ENCODE measurements around the gene H19.

Gene H19

DNA sequence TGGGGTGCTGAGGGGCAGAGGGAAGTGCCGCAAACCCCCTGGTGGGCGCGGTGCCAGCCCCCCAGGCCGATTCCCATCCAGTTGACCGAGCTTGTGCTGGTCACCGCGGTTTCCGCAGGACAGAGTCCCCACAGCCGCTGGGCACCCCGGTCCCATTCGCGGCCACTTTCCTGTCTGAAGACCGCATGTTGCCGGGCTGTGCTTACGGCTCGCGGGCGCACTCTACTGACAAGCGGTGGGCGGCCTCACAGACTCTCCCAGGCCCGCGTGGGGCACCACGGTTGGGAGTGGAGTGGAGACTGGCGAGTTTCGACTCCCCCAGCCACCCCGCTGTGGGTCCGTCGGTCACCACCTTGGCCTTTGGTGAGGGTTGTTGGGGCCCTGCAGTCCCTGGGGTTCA lies 648 bp upstream of the H19 start:
- Mint-ChIP-seq H3K9me3 (no peaks in the 10 kb centered on the region), H3K27me3 (ENCODE audit: low read depth) (no peaks in the 10 kb centered on the region), H3K4me3 (no peak overlapping the region), H3K36me3 (ENCODE audit: low read depth) (no peaks in the 10 kb centered on the region), H3K27ac (no peak overlapping the region), H3K4me1 (ENCODE audit: low read depth) (no peaks in the 10 kb centered on the region)
- no peak for DNase-seq (ENCODE audit: low spot score)

DNA sequence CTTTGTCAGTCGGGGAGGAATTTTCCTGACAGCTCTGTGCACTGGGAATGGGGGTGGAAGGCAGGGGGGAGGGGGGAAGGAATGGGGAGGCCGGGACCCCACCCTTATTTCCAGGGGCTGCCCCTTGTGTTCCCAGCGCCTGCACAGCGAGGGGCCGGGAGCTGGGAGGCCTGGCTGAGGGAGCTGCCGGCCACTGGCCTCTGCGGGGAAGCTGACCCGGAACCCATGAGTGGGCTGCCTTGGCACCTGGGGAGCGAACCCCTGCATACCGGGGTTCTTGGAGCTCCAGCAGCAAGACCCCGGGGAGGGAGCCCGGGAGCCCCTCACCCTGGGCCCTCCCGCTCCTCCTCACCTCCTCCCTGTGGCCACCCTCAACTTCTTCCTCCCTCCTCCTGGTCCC lies 3.5 kb downstream of the H19 start:
- DNase-seq (ENCODE audit: low spot score): no peak
- no peaks in the 10 kb centered on the region for H3K27me3 Mint-ChIP-seq (ENCODE audit: low read depth)
- no peaks in the 10 kb centered on the region for H3K9me3 Mint-ChIP-seq
- H3K27ac Mint-ChIP-seq: no peak overlapping the region
- no peak overlapping the region for H3K4me3 Mint-ChIP-seq
- no peaks in the 10 kb centered on the region for H3K4me1 Mint-ChIP-seq (ENCODE audit: low read depth)
- H3K36me3 Mint-ChIP-seq (ENCODE audit: low read depth): no peaks in the 10 kb centered on the region

DNA sequence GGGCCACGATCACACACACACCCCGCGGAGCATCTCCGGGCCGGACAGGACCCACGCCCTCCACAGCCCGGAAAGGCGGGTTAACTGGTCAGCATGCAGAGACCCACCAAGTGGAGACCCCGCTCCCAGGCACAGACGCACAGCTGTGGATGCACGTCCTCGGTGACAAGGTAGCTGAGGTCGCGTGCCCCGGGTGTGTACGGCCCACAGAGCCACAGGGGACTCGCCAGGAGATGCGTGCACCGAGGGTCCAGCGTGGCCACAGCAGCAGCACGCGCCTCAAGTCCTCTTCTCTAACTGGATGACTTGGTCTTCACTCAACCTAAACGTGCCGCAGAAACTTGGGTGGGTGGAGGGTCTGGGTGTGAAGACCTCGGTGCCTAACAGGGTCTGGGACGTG lies 5.5 kb downstream of the H19 start:
- DNase-seq (ENCODE audit: low spot score): no peak
- Mint-ChIP-seq H3K27me3 (ENCODE audit: low read depth) (no peaks in the 10 kb centered on the region), H3K4me3 (no peak overlapping the region), H3K4me1 (ENCODE audit: low read depth) (no peaks in the 10 kb centered on the region), H3K27ac (no peak overlapping the region), H3K9me3 (no peaks in the 10 kb centered on the region), H3K36me3 (ENCODE audit: low read depth) (no peaks in the 10 kb centered on the region)

DNA sequence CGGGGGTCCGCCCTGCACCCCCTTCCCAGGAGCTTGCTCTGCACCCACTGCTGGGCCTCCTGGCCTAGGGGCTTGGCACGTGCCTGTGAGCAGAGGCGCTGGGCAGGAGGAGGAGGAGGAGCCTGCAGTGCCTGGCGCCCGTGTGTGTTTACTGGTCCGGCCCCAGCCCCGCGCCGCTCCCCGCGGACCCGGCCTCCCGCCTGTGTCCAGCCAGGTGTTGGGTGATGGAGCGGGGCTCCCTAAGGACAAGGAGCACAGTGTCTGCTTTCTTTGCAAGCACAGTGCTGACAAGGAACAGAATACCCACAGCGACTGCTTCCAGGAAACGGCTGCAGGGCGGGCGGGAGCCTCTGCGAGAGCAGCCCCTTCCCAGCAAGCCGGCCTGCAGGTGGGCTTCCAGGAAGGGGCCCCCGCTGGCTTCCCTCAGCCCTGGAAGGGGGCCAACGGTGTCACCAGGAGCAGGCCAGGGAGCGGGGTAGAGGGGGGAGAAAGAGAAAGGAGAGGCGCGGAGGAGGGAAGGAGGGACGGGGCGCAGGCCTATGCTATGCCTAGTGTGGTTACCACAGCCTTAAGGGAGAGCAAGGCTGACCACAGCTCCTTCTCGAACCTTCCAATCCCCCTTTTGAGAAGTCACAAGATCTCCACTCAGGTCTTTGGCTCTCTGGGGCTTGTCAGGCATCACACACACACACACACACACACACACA lies 6.6 kb downstream of the H19 start:
- Mint-ChIP-seq H3K36me3 (ENCODE audit: low read depth) (no peaks in the 10 kb centered on the region), H3K27ac (no peak overlapping the region), H3K4me3 (no peak overlapping the region), H3K9me3 (no peaks in the 10 kb centered on the region), H3K27me3 (ENCODE audit: low read depth) (no peaks in the 10 kb centered on the region), H3K4me1 (ENCODE audit: low read depth) (no peaks in the 10 kb centered on the region)
- no peak for DNase-seq (ENCODE audit: low spot score)

DNA sequence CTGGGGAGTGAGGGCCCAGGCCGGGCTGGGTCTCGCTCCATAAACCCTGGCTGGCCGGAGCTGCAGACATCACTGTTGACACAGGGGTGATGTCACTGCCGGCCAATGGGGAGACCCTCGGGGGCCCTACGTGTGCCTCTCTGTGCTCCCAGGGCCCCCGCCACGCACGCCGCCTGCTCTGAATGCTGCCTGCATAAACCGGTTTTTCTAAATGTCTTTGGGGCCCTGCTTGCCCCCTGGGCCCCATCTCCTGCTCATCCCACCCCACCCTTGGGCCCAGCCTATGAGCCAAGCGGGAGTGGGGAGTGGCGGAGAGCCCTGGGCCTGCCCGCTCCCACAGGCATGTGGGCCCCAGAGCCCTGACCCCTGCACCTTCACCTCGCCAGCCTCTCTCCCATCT lies 7.7 kb downstream of the H19 start:
- Mint-ChIP-seq H3K27ac (no peak overlapping the region), H3K4me1 (ENCODE audit: low read depth) (no peaks in the 10 kb centered on the region), H3K4me3 (no peak overlapping the region), H3K27me3 (ENCODE audit: low read depth) (no peaks in the 10 kb centered on the region), H3K9me3 (no peaks in the 10 kb centered on the region), H3K36me3 (ENCODE audit: low read depth) (no peaks in the 10 kb centered on the region)
- no peak for DNase-seq (ENCODE audit: low spot score)

DNA sequence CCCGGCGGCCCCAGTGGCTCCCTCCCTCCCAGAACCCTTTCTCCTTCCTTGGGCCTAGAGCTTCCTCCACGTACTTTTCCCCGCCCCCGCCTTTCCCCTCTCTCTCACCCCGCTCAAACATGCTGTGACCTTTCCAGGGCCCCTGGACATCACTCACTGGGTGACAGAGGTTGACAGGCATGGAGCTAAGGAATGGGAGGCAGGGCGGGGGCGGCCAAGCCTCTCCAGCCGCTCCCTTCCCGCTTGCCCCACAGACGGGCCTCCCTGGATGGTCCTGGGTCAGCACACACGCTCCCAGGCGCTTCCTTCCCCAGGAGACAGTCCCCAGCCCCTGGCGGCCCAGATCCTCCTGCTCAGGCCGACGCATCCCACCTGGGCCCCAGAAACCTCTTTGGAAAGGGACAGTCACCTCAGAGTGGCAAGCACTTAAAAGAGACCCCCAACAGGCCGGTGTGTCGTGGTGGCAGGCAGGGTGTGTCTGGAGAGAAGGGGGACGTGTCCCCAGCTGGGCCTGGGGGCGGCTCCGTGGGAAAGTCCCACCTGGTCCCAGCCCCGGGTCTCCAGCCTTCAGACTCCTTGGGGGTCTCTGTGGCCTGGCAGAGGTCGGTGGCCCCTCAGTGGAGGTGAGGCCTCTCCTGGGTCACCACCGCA lies 8.8 kb downstream of the H19 start:
- Mint-ChIP-seq H3K4me3 (no peak overlapping the region), H3K27me3 (ENCODE audit: low read depth) (no peaks in the 10 kb centered on the region), H3K4me1 (ENCODE audit: low read depth) (no peaks in the 10 kb centered on the region), H3K9me3 (no peaks in the 10 kb centered on the region), H3K36me3 (ENCODE audit: low read depth) (no peaks in the 10 kb centered on the region), H3K27ac (no peak overlapping the region)
- DNase-seq (ENCODE audit: low spot score): no peak

DNA sequence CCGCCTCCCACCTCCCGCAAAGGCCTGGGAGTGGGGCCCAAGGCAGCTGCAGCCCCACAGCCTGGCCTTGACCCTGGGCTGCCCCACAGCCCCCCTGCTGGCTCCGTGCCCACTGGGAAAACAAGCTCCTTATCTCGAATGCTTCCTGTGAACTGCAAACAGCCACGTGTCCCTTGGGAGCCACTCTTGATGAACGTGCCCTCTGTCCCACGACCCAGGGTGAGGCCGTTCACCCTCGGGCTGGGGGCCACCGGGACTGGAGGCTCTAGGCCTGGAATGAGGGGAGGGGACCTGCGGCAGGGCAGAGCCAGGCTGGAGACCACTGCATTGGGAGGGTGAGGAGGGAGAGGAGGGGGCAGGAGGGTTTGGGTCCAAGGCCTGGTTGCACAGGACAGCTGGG lies 9.5 kb downstream of the H19 start:
- Mint-ChIP-seq H3K9me3 (no peaks in the 10 kb centered on the region), H3K36me3 (ENCODE audit: low read depth) (no peaks in the 10 kb centered on the region), H3K4me1 (ENCODE audit: low read depth) (no peaks in the 10 kb centered on the region), H3K4me3 (no peak overlapping the region), H3K27me3 (ENCODE audit: low read depth) (no peaks in the 10 kb centered on the region), H3K27ac (no peak overlapping the region)
- no peak for DNase-seq (ENCODE audit: low spot score)

DNA sequence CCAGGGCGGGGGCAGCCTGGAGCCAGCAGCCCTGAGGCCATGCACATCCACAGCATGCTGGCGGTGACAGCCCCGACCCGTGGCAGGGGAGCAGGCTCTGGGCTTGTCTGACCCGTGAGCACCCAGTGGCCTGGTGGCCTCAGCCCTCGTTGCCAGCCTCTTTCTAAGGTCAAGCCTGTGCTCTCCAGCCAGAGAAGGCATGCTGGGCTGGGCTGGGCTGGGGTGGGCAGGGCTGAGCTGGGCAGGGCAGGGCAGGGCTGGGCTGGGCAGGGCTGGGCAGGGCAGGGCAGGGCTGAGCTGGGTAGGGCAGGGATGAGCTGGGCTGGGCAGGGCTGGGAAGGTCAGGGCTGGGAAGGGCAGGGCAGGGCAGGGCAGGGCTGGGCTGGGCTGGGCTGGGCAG lies 10.6 kb downstream of the H19 start:
- H3K36me3 Mint-ChIP-seq (ENCODE audit: low read depth): no peaks in the 10 kb centered on the region
- DNase-seq (ENCODE audit: low spot score): no peak
- H3K4me3 Mint-ChIP-seq: no peak overlapping the region
- no peak overlapping the region for H3K27ac Mint-ChIP-seq
- no peaks in the 10 kb centered on the region for H3K27me3 Mint-ChIP-seq (ENCODE audit: low read depth)
- no peaks in the 10 kb centered on the region for H3K4me1 Mint-ChIP-seq (ENCODE audit: low read depth)
- no peaks in the 10 kb centered on the region for H3K9me3 Mint-ChIP-seq

DNA sequence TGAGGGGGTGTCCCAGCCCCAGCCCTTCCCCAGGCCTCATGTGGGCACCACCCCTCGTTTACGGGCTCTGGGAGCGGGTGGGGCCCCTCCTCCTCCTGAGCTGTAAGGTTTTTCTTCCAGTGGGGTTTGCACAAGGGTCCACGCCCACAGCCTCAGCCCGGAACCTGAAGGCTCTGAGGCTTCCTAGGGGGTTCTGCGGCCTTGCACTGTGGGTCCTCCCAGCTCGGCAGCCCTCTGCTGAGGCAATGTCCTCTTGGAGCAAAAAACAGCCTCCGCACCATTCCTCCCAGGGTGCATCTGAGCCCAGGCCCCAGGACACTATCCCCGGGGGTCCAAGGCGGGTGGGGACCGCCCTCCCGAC lies 14.1 kb downstream of the H19 start:
- H3K4me1 Mint-ChIP-seq (ENCODE audit: low read depth): no peaks in the 10 kb centered on the region
- no peaks in the 10 kb centered on the region for H3K36me3 Mint-ChIP-seq (ENCODE audit: low read depth)
- H3K4me3 Mint-ChIP-seq: no peak overlapping the region
- no peak for DNase-seq (ENCODE audit: low spot score)
- H3K27ac Mint-ChIP-seq: no peak overlapping the region
- H3K27me3 Mint-ChIP-seq (ENCODE audit: low read depth): no peaks in the 10 kb centered on the region
- no peaks in the 10 kb centered on the region for H3K9me3 Mint-ChIP-seq

DNA sequence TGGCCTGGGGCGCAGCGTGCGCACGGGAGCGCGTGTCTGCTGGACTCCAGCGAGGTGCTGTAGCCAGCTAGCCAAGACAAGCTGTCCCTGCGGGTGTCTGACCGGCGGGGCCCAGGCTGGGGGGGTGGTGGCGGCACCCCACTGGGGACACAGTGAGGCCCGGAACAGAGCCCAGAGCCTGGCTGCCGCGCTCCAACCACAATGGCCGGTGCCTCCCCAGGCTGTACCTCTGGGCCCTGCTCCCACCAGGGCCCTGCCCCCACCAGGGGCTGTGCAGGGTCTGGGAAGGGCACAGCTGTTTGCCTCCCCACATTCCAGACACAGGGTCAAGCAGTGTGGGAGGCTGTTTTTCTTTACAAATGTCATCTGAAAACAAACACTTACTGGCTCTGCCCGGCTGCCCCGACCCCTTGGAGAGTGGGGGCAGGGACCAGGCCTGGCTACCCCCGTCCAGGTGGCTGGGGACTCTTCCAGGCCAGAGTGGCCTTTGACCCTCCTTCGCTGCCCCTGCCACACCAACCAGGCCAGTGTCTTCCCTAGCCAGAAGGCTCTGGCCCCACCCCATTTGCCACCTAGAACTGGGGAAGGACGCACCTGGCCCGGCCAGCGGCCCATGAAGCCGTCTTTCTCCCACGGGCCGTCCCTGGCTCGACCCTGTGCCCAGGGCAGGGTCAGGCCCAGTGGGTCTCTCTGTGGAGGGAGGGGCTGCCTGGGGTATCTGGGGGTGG lies 14.6 kb downstream of the H19 start:
- no peaks in the 10 kb centered on the region for H3K4me1 Mint-ChIP-seq (ENCODE audit: low read depth)
- no peaks in the 10 kb centered on the region for H3K36me3 Mint-ChIP-seq (ENCODE audit: low read depth)
- H3K27me3 Mint-ChIP-seq (ENCODE audit: low read depth): no peaks in the 10 kb centered on the region
- H3K4me3 Mint-ChIP-seq: no peak overlapping the region
- DNase-seq (ENCODE audit: low spot score): no peak
- H3K9me3 Mint-ChIP-seq: no peaks in the 10 kb centered on the region
- no peak overlapping the region for H3K27ac Mint-ChIP-seq

DNA sequence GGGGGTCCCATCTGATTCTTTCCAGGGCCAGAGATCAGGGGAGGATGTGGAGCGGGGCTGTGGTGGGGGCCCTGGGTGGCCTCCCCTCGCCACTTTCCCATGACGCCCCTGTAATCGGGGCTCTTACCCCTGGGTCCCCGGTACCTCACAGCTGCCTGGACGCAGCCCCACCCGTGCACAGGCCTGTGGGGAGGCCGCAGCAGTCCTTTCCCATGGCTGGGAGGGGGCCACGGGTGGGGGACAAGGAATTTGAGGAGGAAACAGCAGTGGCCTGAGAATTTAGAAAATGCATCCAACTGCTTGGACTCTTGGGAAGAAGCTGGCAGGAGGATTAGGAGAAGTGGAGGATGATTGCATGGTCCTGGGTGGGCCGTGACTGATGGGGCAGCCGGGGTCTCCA lies 18.0 kb downstream of the H19 start:
- no peaks in the 10 kb centered on the region for H3K27me3 Mint-ChIP-seq (ENCODE audit: low read depth)

DNA sequence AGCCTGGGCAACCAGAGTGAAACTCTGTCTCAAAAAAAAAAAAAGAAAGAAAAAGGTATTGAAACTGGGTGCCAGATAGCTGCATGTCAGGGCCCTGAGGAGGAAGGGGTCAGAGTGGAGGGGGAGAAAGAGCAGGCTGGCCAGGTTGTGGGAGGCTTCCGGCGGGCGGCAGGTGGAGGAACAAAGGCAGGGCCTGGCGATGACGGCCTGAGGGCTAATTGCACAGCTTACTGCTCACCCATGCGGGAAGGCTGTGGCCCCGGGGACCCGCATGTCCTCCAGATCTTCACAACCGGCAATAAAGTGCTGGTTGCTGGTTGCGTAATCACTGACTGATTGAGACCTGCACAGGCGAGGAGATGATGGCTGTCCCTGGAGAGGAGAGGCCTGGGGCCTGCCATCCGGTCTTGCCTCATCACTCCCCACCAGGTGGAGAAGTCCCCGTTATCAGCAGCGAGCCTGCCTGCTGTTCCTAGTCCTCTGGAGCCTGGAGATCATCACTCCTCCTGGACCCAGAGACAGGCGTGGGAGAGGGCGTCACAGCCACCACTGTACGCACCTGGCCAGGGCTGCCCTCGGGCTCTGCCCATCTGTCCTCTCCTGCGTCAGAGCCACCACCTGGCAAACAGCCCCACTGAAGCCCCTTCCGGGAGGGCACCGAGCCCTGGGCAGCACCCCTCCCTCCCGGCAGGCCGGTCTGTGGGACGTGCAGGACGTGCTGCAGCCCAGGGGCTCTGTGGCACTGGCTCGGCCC lies 18.7 kb downstream of the H19 start:
- Mint-ChIP-seq H3K27me3 (ENCODE audit: low read depth) (no peaks in the 10 kb centered on the region), H3K9me3 (no peaks in the 10 kb centered on the region), H3K27ac (no peak overlapping the region), H3K4me1 (ENCODE audit: low read depth) (no peaks in the 10 kb centered on the region), H3K36me3 (ENCODE audit: low read depth) (no peaks in the 10 kb centered on the region), H3K4me3 (no peak overlapping the region)
- DNase-seq (ENCODE audit: low spot score): no peak

More for the DNA sequence above, 18.0 kb downstream of the H19 start:
- DNase-seq (ENCODE audit: low spot score): no peak
- Mint-ChIP-seq H3K27ac (no peak overlapping the region), H3K9me3 (no peaks in the 10 kb centered on the region), H3K36me3 (ENCODE audit: low read depth) (no peaks in the 10 kb centered on the region), H3K4me3 (no peak overlapping the region), H3K4me1 (ENCODE audit: low read depth) (no peaks in the 10 kb centered on the region)

DNA sequence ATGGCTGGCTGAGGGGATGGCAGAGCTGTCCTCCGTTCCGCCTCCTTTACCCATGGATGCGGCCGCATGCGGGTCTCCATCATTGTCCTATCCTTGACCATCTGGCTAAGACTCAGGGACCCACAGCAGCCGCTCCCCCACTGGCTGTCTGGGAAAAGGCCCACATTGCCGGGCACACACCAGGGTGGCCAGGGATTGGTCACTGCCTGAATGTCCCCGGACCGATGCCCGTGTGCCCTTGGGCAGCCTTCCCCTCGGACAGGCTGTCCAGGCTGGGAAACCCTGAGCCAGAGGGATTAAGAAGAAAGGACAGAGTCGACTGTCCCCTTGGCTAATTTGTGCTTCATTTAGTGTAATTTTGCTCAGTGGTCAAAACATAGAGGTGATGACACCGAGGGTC lies 22.5 kb downstream of the H19 start:
- no peaks in the 10 kb centered on the region for H3K4me1 Mint-ChIP-seq (ENCODE audit: low read depth)
- no peaks in the 10 kb centered on the region for H3K27me3 Mint-ChIP-seq (ENCODE audit: low read depth)
- no peak overlapping the region for H3K27ac Mint-ChIP-seq
- DNase-seq (ENCODE audit: low spot score): no peak
- H3K4me3 Mint-ChIP-seq: no peak overlapping the region
- no peaks in the 10 kb centered on the region for H3K9me3 Mint-ChIP-seq
- H3K36me3 Mint-ChIP-seq (ENCODE audit: low read depth): no peaks in the 10 kb centered on the region

DNA sequence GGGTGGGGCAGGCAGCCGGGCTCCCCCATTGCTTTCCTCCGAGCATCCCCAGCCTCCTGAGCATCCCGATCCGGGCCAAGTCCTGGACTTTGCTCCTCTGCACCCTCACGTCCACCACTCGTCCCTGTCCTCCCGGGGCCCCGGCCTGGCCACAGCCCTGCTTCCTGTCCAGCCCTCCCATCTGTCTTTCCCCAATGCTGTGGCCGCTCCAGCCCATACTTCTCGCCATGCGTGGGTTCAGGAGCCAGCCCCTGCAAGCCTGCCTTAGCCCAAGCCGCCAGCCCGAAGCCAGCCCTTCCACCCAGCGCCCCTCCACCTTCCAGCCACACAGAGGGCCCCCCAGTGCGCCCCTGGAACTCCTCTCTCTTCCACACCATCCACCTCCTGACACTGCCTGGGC lies 26.7 kb downstream of the H19 start:
- Mint-ChIP-seq H3K36me3 (ENCODE audit: low read depth) (no peaks in the 10 kb centered on the region), H3K4me3 (no peak overlapping the region), H3K27me3 (ENCODE audit: low read depth) (no peaks in the 10 kb centered on the region), H3K27ac (no peak overlapping the region), H3K4me1 (ENCODE audit: low read depth) (no peaks in the 10 kb centered on the region), H3K9me3 (no peaks in the 10 kb centered on the region)
- DNase-seq (ENCODE audit: low spot score): no peak

All from T-helper 2 cell treated with Interferon-gamma antibody and Interleukin-4, amounts not matched to agents 5 μg/mL and 100 μg/mL, for 36 hours (primary cell).